ENCODE measurements around the gene EMILIN3. TPM values are rescaled to one million over a fixed set of nuclear protein-coding genes. Genes with fewer than 3 reads are reported as not detected.

EMILIN3 gene
- polyA plus RNA-seq, 1 of the 3 experiments (the other 2 are of a cell fraction), result 0.02 TPM

DNA sequence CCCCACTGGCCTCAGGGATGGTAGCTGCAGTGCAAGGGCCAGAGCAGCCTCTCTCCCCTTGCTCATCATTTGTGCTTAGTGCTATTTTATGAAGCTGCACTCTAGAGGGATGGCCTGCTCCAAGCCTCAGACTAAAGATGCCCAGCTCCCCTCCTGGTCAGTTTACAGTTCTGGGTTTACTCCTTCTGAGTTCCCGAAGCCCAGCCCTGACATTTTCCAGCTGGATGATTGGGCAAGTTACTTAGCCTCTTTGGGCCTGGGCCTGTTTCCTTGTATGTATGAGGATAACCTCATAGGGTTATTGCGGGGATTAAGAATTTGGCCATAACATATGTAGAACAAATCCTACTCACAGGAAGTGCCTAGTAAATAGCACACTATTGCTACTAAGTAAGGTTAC, 31.8 kb upstream of the EMILIN3 start:
- WGBS (ENCODE audit: low lambda C conversion rate), result 84% methylated on average over 2 of the region's 2 CpGs
- H3K9me2 ChIP-seq, result no peaks in the 10 kb centered on the region
- H2AFZ ChIP-seq (ENCODE audit: low read depth), result no peak overlapping the region
- peaks cover 0 to 24% of the 10 kb centered on the region in 2 experiments; a peak in 1 of 4 replicates for H3K4me1 ChIP-seq (ENCODE audit: control insufficient read depth in 1 of 2, insufficient read depth in 2 of 2, low read depth in 1 of 2, low read length in 1 of 2)
- H3K27ac ChIP-seq (ENCODE audit: low read depth in 2 of 2, low read length in 1 of 2), result no peak overlapping the region
- CTCF ChIA-PET, result interaction anchor here (0.9 to 1.8 kb wide), 5 partner anchors 11 to 430 kb away, joined by 3 to 6 read pairs (median 4); no protein-coding TSS in a partner anchor
- no peak overlapping the region for H3K4me3 ChIP-seq (ENCODE audit: low read depth in 2 of 2, low read length in 1 of 2)
- H3K27me3 ChIP-seq (ENCODE audit: insufficient read depth), result no peaks in the 10 kb centered on the region
- H3K9me3 ChIP-seq, result no peaks in the 10 kb centered on the region
- H3K36me3 ChIP-seq (replicated peaks in 1 of 2; ENCODE audit: control insufficient read depth in 1 of 2, insufficient read depth in 2 of 2, low read length in 1 of 2), result peaks cover 7 to 13% of the 10 kb centered on the region in 2 experiments
- TF ChIP-seq RFX5 (IDR thresholded peaks at IDR 0.05; ENCODE audit: low read length) (no peak), TAF1 (IDR thresholded peaks at IDR 0.05; ENCODE audit: borderline replicate concordance, low read depth, low read length) (no peak), MAX (IDR thresholded peaks at IDR 0.05; ENCODE audit: low read depth) (no peak), CTCF (IDR thresholded peaks at IDR 0.05) (no peak), RXRA (IDR thresholded peaks at IDR 0.05; ENCODE audit: borderline replicate concordance, low read depth) (no peak), FOXM1 (IDR thresholded peaks at IDR 0.05; ENCODE audit: low read depth) (no peak)
- TF ChIP-seq, protein P1, sequence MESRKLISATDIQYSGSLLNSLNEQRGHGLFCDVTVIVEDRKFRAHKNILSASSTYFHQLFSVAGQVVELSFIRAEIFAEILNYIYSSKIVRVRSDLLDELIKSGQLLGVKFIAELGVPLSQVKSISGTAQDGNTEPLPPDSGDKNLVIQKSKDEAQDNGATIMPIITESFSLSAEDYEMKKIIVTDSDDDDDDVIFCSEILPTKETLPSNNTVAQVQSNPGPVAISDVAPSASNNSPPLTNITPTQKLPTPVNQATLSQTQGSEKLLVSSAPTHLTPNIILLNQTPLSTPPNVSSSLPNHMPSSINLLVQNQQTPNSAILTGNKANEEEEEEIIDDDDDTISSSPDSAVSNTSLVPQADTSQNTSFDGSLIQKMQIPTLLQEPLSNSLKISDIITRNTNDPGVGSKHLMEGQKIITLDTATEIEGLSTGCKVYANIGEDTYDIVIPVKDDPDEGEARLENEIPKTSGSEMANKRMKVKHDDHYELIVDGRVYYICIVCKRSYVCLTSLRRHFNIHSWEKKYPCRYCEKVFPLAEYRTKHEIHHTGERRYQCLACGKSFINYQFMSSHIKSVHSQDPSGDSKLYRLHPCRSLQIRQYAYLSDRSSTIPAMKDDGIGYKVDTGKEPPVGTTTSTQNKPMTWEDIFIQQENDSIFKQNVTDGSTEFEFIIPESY (IDR thresholded peaks at IDR 0.05; ENCODE audit: borderline replicate concordance, low read depth), result no peak
- no peaks in the 10 kb centered on the region for H4K20me1 ChIP-seq (ENCODE audit: insufficient read depth)
- no peaks in the 10 kb centered on the region for H3F3A ChIP-seq (replicated peaks; ENCODE audit: insufficient read depth)
- H3K9ac ChIP-seq, result no peak overlapping the region
- no peaks in the 10 kb centered on the region for H3K79me2 ChIP-seq (ENCODE audit: insufficient read depth)
- DNase-seq, result no peak
- no peak overlapping the region for H3K4me2 ChIP-seq
- POLR2A ChIA-PET, result no interaction called here

GRCh38 chr20:41395667-41396664, 29.3 kb upstream of the EMILIN3 start:
- no peaks in the 10 kb centered on the region for H4K20me1 ChIP-seq (ENCODE audit: insufficient read depth)
- H3K27ac ChIP-seq (ENCODE audit: low read depth in 2 of 2, low read length in 1 of 2), result no peak overlapping the region; a peak in 1 of 4 replicates
- no peak overlapping the region for H3K4me2 ChIP-seq
- WGBS (ENCODE audit: low lambda C conversion rate), result 80% methylated on average over 10 of the region's 18 CpGs
- H3K9me2 ChIP-seq, result no peaks in the 10 kb centered on the region
- no peaks in the 10 kb centered on the region for H3K9me3 ChIP-seq
- CTCF ChIA-PET, result interaction anchor here (1.1 to 1.3 kb wide), 2 partner anchors 56 to 223 kb away, joined by 3 read pairs; no protein-coding TSS in a partner anchor
- H2AFZ ChIP-seq (ENCODE audit: low read depth), result no peak overlapping the region
- no peaks in the 10 kb centered on the region for H3K79me2 ChIP-seq (ENCODE audit: insufficient read depth)
- H3K27me3 ChIP-seq (ENCODE audit: insufficient read depth), result no peaks in the 10 kb centered on the region
- H3K4me1 ChIP-seq (ENCODE audit: control insufficient read depth in 1 of 2, insufficient read depth in 2 of 2, low read depth in 1 of 2, low read length in 1 of 2), result peaks cover 0 to 32% of the 10 kb centered on the region in 2 experiments; a peak in 1 of 4 replicates
- POLR2A ChIA-PET, result no interaction called here
- DNase-seq, result no peak
- no peak overlapping the region for H3K9ac ChIP-seq
- no peaks in the 10 kb centered on the region for H3F3A ChIP-seq (replicated peaks; ENCODE audit: insufficient read depth)
- H3K36me3 ChIP-seq (replicated peaks in 1 of 2; ENCODE audit: control insufficient read depth in 1 of 2, insufficient read depth in 2 of 2, low read length in 1 of 2), result no peaks in the 10 kb centered on the region
- no peak overlapping the region for H3K4me3 ChIP-seq (ENCODE audit: low read depth in 2 of 2, low read length in 1 of 2)
- TF ChIP-seq, protein P2, sequence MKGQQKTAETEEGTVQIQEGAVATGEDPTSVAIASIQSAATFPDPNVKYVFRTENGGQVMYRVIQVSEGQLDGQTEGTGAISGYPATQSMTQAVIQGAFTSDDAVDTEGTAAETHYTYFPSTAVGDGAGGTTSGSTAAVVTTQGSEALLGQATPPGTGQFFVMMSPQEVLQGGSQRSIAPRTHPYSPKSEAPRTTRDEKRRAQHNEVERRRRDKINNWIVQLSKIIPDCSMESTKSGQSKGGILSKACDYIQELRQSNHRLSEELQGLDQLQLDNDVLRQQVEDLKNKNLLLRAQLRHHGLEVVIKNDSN (IDR thresholded peaks at IDR 0.05; ENCODE audit: borderline replicate concordance, low read depth), result no peak
- TF ChIP-seq FOXJ3 (CRISPR knock-in tag; IDR thresholded peaks at IDR 0.05) (no peak), MXI1 (IDR thresholded peaks at IDR 0.05; ENCODE audit: low read depth, low read length) (no peak), MEF2A (IDR thresholded peaks at IDR 0.05; ENCODE audit: borderline replicate concordance, low read depth) (no peak), CTCF (IDR thresholded peaks at IDR 0.05) (no peak), CHD2 (IDR thresholded peaks at IDR 0.05; ENCODE audit: low read length, partially characterized antibody) (no peak), SMC3 (IDR thresholded peaks at IDR 0.05; ENCODE audit: low read depth, low read length) (no peak), RXRA (IDR thresholded peaks at IDR 0.05; ENCODE audit: borderline replicate concordance, low read depth) (no peak), GABPA (IDR thresholded peaks at IDR 0.05; ENCODE audit: low read depth) (no peak)
- TF ChIP-seq, protein P3, sequence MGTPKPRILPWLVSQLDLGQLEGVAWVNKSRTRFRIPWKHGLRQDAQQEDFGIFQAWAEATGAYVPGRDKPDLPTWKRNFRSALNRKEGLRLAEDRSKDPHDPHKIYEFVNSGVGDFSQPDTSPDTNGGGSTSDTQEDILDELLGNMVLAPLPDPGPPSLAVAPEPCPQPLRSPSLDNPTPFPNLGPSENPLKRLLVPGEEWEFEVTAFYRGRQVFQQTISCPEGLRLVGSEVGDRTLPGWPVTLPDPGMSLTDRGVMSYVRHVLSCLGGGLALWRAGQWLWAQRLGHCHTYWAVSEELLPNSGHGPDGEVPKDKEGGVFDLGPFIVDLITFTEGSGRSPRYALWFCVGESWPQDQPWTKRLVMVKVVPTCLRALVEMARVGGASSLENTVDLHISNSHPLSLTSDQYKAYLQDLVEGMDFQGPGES (IDR thresholded peaks at IDR 0.05; ENCODE audit: low read depth, low read length), result no peak
